ENCODE data around the gene PDE4B. TPM values are rescaled to one million over a fixed set of nuclear protein-coding genes. Genes with fewer than 3 reads are reported as not detected.

The PDE4B gene
- total and polyA plus RNA-seq, 9 of the 15 experiments (the other 6 are each of a cell fraction or from before 2014, with no cell fraction given): 0.09 TPM; not detected in 8

DNA sequence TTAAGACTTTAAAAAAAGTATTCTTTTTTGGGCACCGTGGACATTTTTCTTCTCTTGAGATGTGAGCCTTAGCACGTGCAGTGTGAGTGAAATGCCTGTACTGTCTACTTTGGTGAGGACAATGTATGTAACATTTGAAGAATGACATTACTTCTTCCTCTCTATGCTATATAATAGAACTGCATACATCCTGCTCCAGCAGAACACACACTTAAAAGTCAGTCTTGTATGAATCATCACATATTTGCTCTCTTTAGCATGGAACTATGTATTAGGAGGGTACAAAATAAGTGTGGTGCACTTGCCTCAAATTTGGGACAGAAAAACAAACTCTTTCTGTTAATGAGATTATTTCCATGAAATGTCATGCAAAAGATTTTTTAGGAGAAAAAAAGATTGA is 382.9 kb downstream of the PDE4B start (continued):
- TF ChIP-seq, protein P1, sequence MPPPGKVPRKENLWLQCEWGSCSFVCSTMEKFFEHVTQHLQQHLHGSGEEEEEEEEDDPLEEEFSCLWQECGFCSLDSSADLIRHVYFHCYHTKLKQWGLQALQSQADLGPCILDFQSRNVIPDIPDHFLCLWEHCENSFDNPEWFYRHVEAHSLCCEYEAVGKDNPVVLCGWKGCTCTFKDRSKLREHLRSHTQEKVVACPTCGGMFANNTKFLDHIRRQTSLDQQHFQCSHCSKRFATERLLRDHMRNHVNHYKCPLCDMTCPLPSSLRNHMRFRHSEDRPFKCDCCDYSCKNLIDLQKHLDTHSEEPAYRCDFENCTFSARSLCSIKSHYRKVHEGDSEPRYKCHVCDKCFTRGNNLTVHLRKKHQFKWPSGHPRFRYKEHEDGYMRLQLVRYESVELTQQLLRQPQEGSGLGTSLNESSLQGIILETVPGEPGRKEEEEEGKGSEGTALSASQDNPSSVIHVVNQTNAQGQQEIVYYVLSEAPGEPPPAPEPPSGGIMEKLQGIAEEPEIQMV (tag; conservative IDR thresholded peaks at IDR 0.05; ENCODE audit: low read depth): no peak
- TF ChIP-seq ZNF57 (CRISPR knock-in tag; IDR thresholded peaks at IDR 0.05): no peak
- TF ChIP-seq ZNF217 (CRISPR knock-in tag; IDR thresholded peaks at IDR 0.05): no peak

DNA sequence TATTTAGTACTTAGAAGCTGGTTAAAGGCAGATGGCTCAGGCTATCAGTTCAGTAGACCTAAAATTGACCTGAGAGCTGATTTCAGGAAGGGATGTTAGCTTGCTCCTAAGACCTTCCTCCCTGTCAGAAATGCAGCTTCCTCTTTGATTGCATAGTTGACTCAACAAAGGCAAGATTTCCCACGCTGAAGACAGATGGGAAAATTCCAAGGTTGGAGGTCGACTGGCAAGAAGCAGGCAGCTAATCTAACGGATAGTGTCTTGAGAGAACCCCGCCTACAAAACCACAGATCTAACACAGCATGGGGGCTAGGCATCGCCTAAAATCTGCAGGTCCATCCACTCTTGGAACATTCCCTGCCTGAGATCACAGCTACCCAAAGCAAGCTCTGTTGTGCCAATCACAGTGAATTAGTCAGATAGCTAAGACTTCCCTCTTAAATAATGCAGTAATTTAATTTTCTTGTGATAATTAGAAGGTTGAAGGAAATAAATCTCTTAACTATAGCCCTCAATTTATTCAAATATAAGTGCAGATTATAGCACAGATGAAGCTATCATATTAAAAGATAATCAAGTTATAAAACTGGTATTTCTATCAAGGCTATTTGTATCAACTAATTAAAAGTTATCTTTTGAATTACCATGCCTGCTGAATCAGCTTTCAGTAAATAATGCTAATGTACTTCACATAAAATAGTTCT is 383.5 kb downstream of the PDE4B start:
- Histone ChIP-seq H3K9ac (ENCODE audit: insufficient read depth in 1 of 2, low read depth in 2 of 2, low read length in 2 of 2) (no peak overlapping the region), H3K36me3 (ENCODE audit: control insufficient read depth, insufficient read depth, low read length) (no peaks in the 10 kb centered on the region), H3K4me1 (replicated peaks in 1 of 2; ENCODE audit: control insufficient read depth in 2 of 2, insufficient read depth in 2 of 2, low read length in 2 of 2) (no peaks in the 10 kb centered on the region), H3K9me3 (replicated peaks; ENCODE audit: control insufficient read depth, insufficient read depth, low read depth, low read length) (no peaks in the 10 kb centered on the region), H3K4me2 (ENCODE audit: insufficient read depth, low read length) (no peak overlapping the region), H4K20me1 (replicated peaks; ENCODE audit: control insufficient read depth, insufficient read depth, low read length) (no peaks in the 10 kb centered on the region), H2AFZ (ENCODE audit: low read depth, low read length) (no peak overlapping the region), H3K79me2 (ENCODE audit: control insufficient read depth, insufficient read depth, low read length) (no peaks in the 10 kb centered on the region), H3K9me1 (ENCODE audit: control insufficient read depth, insufficient read depth, low read length) (no peaks in the 10 kb centered on the region), H3K27ac (ENCODE audit: extremely low read depth, low read depth, low read length) (no peak overlapping the region), H3K27me3 (ENCODE audit: control insufficient read depth in 2 of 2, insufficient read depth in 2 of 2, low read length in 2 of 2) (no peaks in the 10 kb centered on the region), H3K4me3 (no peak overlapping the region)
- intact Hi-C loops (cut with micrococcal nuclease): no loop called here
- ChIA-PET CTCF (ENCODE audit: low intra/inter-chr PET ratio) (no interaction called here), POLR2A (no interaction called here)
- FAIRE-seq: no peak
- DNase-seq (ENCODE audit: extremely low read depth in 1 of 4, low spot score in 3 of 4): no peak
- in situ Hi-C loops (cut with MboI): no loop called here
- BruUV-seq (replicated peaks): no TSS peak
- no peak for ATAC-seq
- TF ChIP-seq, protein P2, sequence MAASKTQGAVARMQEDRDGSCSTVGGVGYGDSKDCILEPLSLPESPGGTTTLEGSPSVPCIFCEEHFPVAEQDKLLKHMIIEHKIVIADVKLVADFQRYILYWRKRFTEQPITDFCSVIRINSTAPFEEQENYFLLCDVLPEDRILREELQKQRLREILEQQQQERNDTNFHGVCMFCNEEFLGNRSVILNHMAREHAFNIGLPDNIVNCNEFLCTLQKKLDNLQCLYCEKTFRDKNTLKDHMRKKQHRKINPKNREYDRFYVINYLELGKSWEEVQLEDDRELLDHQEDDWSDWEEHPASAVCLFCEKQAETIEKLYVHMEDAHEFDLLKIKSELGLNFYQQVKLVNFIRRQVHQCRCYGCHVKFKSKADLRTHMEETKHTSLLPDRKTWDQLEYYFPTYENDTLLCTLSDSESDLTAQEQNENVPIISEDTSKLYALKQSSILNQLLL (CRISPR knock-in tag; IDR thresholded peaks at IDR 0.05; ENCODE audit: borderline replicate concordance): no peak
- TF ChIP-seq, protein P3, sequence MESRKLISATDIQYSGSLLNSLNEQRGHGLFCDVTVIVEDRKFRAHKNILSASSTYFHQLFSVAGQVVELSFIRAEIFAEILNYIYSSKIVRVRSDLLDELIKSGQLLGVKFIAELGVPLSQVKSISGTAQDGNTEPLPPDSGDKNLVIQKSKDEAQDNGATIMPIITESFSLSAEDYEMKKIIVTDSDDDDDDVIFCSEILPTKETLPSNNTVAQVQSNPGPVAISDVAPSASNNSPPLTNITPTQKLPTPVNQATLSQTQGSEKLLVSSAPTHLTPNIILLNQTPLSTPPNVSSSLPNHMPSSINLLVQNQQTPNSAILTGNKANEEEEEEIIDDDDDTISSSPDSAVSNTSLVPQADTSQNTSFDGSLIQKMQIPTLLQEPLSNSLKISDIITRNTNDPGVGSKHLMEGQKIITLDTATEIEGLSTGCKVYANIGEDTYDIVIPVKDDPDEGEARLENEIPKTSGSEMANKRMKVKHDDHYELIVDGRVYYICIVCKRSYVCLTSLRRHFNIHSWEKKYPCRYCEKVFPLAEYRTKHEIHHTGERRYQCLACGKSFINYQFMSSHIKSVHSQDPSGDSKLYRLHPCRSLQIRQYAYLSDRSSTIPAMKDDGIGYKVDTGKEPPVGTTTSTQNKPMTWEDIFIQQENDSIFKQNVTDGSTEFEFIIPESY (CRISPR knock-in tag; IDR thresholded peaks at IDR 0.05): no peak
- TF ChIP-seq ZNF77 (CRISPR knock-in tag; IDR thresholded peaks at IDR 0.05) (no peak), ZNF140 (CRISPR knock-in tag; IDR thresholded peaks at IDR 0.05) (no peak)
- WGBS (ENCODE audit: insufficient coverage, low coverage, missing lambda C conversion rate): 1% methylated on average over 5 of the region's 5 CpGs
